ENCODE data around the gene C19orf67. TPM values are rescaled to one million over a fixed set of nuclear protein-coding genes. Genes with fewer than 3 reads are reported as not detected.

Gene C19orf67
- total and polyA plus RNA-seq, 2 of the 13 experiments (the other 11 are each of a cell fraction or from before 2014, with no cell fraction given): 0.11 to 0.32 TPM

GRCh38 chr19:14052470-14052869, 33.1 kb downstream of the C19orf67 start:
- BruUV-seq (replicated peaks): no TSS peak
- intact Hi-C loops (cut with micrococcal nuclease; ENCODE audit: unreplicated experiment): no loop called here
- CTCF ChIA-PET (ENCODE audit: low intra/inter-chr PET ratio, low total read pairs): no interaction called here

More at GRCh38 chr19:14052470-14052869, 33.1 kb downstream of the C19orf67 start:
- WGBS (ENCODE audit: low lambda C conversion rate): 85% methylated on average over 6 of the region's 6 CpGs
- FAIRE-seq: no peak
- Histone ChIP-seq H3K4me3 (replicated peaks in 1 of 3; ENCODE audit: insufficient read depth in 1 of 3, low read depth in 2 of 3, low read length in 3 of 3) (no peak overlapping the region), H3K9me3 (ENCODE audit: low read length) (peaks cover 4% of the 10 kb centered on the region), H4K20me1 (ENCODE audit: insufficient read depth, low read length) (no peaks in the 10 kb centered on the region), H3K27ac (ENCODE audit: extremely low read length, insufficient read depth, low read length) (no peak overlapping the region), H3K27me3 (ENCODE audit: control insufficient read depth in 1 of 2, insufficient read depth in 2 of 2, low read length in 2 of 2) (no peaks in the 10 kb centered on the region), H3K36me3 (replicated peaks in 1 of 2; ENCODE audit: control insufficient read depth in 1 of 2, insufficient read depth in 2 of 2, low read length in 2 of 2) (no peaks in the 10 kb centered on the region), H3K4me2 (ENCODE audit: low read depth, low read length) (no peak overlapping the region), H3K9ac (ENCODE audit: insufficient read depth, low read depth, low read length) (no peak overlapping the region), H3K4me1 (ENCODE audit: insufficient read depth, low read length) (no peaks in the 10 kb centered on the region), H3K79me2 (ENCODE audit: insufficient read depth, low read length) (no peaks in the 10 kb centered on the region), H2AFZ (ENCODE audit: low read length) (no peak overlapping the region)
- no peak for ATAC-seq
- no peak for DNase-seq (ENCODE audit: low spot score)
- in situ Hi-C loops (cut with HindIII; ENCODE audit: extremely low pct_ligation_motif_present, low pct_unique_long_range_greater_than_20kb): loop anchor here (25.0 kb wide), 1 partner anchor 290 kb away; the partner anchor contains the start of genes C19orf53 and MRI1
- TF ChIP-seq, protein P1, sequence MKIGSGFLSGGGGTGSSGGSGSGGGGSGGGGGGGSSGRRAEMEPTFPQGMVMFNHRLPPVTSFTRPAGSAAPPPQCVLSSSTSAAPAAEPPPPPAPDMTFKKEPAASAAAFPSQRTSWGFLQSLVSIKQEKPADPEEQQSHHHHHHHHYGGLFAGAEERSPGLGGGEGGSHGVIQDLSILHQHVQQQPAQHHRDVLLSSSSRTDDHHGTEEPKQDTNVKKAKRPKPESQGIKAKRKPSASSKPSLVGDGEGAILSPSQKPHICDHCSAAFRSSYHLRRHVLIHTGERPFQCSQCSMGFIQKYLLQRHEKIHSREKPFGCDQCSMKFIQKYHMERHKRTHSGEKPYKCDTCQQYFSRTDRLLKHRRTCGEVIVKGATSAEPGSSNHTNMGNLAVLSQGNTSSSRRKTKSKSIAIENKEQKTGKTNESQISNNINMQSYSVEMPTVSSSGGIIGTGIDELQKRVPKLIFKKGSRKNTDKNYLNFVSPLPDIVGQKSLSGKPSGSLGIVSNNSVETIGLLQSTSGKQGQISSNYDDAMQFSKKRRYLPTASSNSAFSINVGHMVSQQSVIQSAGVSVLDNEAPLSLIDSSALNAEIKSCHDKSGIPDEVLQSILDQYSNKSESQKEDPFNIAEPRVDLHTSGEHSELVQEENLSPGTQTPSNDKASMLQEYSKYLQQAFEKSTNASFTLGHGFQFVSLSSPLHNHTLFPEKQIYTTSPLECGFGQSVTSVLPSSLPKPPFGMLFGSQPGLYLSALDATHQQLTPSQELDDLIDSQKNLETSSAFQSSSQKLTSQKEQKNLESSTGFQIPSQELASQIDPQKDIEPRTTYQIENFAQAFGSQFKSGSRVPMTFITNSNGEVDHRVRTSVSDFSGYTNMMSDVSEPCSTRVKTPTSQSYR (CRISPR knock-in tag; IDR thresholded peaks at IDR 0.05; ENCODE audit: borderline replicate concordance): no peak
- TF ChIP-seq ARNT (IDR thresholded peaks at IDR 0.05) (no peak), ZZZ3 (CRISPR knock-in tag; IDR thresholded peaks at IDR 0.05; ENCODE audit: borderline replicate concordance) (no peak), MEF2D (CRISPR knock-in tag; IDR thresholded peaks at IDR 0.05) (no peak), ZNF274 (CRISPR knock-in tag; IDR thresholded peaks at IDR 0.05) (no peak), ZNF160 (CRISPR knock-in tag; IDR thresholded peaks at IDR 0.05) (no peak), KDM1A (CRISPR knock-in tag; IDR thresholded peaks at IDR 0.05) (no peak), U2AF2 (IDR thresholded peaks at IDR 0.05; ENCODE audit: low read depth, low read length) (no peak), ZNF614 (CRISPR knock-in tag; IDR thresholded peaks at IDR 0.05; ENCODE audit: borderline replicate concordance) (no peak), ZNF563 (CRISPR knock-in tag; IDR thresholded peaks at IDR 0.05) (no peak), SPEN (CRISPR knock-in tag; IDR thresholded peaks at IDR 0.05; ENCODE audit: low read depth) (no peak), SCMH1 (CRISPR knock-in tag; IDR thresholded peaks at IDR 0.05; ENCODE audit: borderline replicate concordance) (no peak)
- POLR2A ChIA-PET: interaction anchor here (1.1 kb wide), 1 partner anchor 19 kb away, joined by 3 read pairs; no protein-coding TSS in a partner anchor
